Keratinocyte (primary cell): Measurements from ENCODE around the gene ACTL10.

Experiments used
- EZH2 ChIP-seq: IDR thresholded peaks from one replicate; pipeline ENCODE4 v1.6.1; 2012; ENCODE audit warnings: inconsistent platforms, mild to moderate bottlenecking, low read length, moderate library complexity
- TF ChIP-seq, protein P1 (sequence below), 3 experiments: IDR thresholded peaks in 1 of 3; conservative IDR thresholded peaks in 1 of 3; optimal IDR thresholded peaks in 1 of 3; 2 replicates in 2 of 3; 3 replicates in 1 of 3; pipeline versions ENCODE3 to v1.5.1; 2011; ENCODE audit warnings: low read length in 3 of 3, mild to moderate bottlenecking in 3 of 3, moderate library complexity in 2 of 3, control low read depth in 1 of 3, inconsistent platforms in 1 of 3; ENCODE audit not compliant: insufficient read depth in 2 of 3; ENCODE audit errors: extremely low read depth in 1 of 3

DNA sequence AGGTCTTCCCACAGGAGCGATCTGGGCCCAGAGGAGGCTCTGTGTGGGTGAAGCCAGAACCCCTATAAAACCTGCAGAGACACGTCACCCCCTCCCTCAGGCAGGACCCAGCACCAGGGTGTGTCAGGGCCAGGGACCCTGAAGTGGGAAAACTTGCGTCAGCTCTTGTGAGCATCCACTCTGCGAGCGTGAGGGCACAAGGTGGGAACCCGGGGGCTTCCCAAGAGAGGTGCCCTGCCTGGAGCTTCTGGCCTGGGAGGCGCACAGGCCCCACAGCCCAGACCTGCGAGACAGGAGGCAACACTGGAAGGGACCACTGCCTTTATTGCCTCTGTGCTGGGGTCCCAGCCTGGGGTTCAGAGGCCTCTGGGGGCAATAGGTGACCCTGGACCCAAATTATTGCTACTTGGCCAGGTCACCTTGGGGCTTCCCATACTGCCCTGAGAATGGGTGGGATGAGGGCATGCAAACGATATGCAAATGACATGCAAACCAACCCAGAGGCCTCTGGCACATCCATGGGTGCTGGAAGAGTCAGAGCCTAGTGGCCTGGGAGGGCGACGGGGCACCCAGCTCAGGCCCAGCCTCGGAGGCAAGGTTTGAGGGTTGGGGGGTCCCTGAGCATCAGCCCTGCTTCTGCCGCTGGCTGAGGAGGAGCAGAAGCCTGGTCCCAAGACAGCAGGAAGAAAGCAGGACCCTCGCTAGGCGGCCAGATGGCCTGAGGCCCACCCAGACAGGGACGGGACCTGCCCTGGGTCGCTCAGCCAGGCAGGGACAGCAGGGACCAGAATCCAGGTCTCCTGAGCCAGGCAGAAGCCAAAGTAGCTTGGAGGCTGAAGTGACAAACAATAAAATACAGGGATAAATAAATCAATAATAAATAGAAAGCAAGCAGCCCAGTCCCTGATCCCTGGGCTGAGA is 9.7 kb upstream of the ACTL10 start:
- TF ChIP-seq, protein P1, sequence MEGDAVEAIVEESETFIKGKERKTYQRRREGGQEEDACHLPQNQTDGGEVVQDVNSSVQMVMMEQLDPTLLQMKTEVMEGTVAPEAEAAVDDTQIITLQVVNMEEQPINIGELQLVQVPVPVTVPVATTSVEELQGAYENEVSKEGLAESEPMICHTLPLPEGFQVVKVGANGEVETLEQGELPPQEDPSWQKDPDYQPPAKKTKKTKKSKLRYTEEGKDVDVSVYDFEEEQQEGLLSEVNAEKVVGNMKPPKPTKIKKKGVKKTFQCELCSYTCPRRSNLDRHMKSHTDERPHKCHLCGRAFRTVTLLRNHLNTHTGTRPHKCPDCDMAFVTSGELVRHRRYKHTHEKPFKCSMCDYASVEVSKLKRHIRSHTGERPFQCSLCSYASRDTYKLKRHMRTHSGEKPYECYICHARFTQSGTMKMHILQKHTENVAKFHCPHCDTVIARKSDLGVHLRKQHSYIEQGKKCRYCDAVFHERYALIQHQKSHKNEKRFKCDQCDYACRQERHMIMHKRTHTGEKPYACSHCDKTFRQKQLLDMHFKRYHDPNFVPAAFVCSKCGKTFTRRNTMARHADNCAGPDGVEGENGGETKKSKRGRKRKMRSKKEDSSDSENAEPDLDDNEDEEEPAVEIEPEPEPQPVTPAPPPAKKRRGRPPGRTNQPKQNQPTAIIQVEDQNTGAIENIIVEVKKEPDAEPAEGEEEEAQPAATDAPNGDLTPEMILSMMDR (optimal IDR thresholded peaks at IDR 0.05 in 1 of 3, IDR thresholded peaks at IDR 0.05 in 1 of 3, conservative IDR thresholded peaks at IDR 0.05 in 1 of 3; ENCODE audit: extremely low read depth in 1 of 3, insufficient read depth in 2 of 3, low read length in 3 of 3) = no peak
- TF ChIP-seq EZH2 = no peak
